Spleen (tissue), 7 donors: ENCODE data around the gene MED26.

Experiments used
- CTCF ChIP-seq, 11 experiments: fragments of 200-600 bp in 7 of 11; fragments of 450-650 bp in 4 of 11; sonication (generic) in 4 of 11; IDR thresholded peaks in 8 of 11; conservative IDR thresholded peaks in 3 of 11; 1 replicate in 7 of 11; 2 replicates in 4 of 11; pipeline versions ENCODE4 v1.4.0 to v1.8.0; 2016 to 2021; ENCODE audit warnings: antibody characterized with exemption in 11 of 11, inconsistent platforms in 4 of 11, mild to moderate bottlenecking in 1 of 11
- POLR2A ChIP-seq, 3 donors: fragments of 450-650 bp; IDR thresholded peaks; one replicate each; pipeline ENCODE4 v1.5.1; 2017; ENCODE audit warnings: antibody characterized with exemption in 3 of 3, mild to moderate bottlenecking in 1 of 3
- POLR2AphosphoS5 ChIP-seq, 3 donors: sonication (generic); formaldehyde crosslinking; IDR thresholded peaks; one replicate each; pipeline ENCODE4 v1.5.1; 2017; ENCODE audit warnings: antibody characterized with exemption in 3 of 3
- donor health status: DM: no; HTN: no; CAD: no; lungs with moderate emphysema.
- donor health status: DM: no; HTN: no; CAD: no.
- donor health status: DM: no; HTN: no; CAD: no.

GRCh38 chr19:16554776-16555175 lies 73.2 kb downstream of the MED26 start:
- TF ChIP-seq CTCF (IDR thresholded peaks at IDR 0.05 in 8 of 11, conservative IDR thresholded peaks at IDR 0.05 in 3 of 11) (no peak), POLR2A (IDR thresholded peaks at IDR 0.05) (no peak), POLR2AphosphoS5 (IDR thresholded peaks at IDR 0.05) (no peak)
